Adrenal gland (tissue), 5 donors: Measurements from ENCODE around the gene SELENBP1.

Source experiments
- POLR2A ChIP-seq, 2 donors: fragments of 450-650 bp; IDR thresholded peaks; one replicate each; pipeline ENCODE4 v1.6.1; 2017; ENCODE audit warnings: antibody characterized with exemption in 2 of 2, mild to moderate bottlenecking in 2 of 2, moderate library complexity in 1 of 2
- TF ChIP-seq, protein P1 (sequence below), 6 experiments: fragments of 450-650 bp in 4 of 6; fragments of 200-600 bp in 2 of 6; sonication (generic) in 1 of 6; IDR thresholded peaks; 1 replicate in 5 of 6; 2 replicates in 1 of 6; pipeline versions ENCODE4 v1.5.1 to v1.8.0; 2016 to 2021; ENCODE audit warnings: antibody characterized with exemption in 6 of 6, mild to moderate bottlenecking in 2 of 6, moderate library complexity in 1 of 6
- donor health status: DM: no; HTN: no; CAD: no.

DNA sequence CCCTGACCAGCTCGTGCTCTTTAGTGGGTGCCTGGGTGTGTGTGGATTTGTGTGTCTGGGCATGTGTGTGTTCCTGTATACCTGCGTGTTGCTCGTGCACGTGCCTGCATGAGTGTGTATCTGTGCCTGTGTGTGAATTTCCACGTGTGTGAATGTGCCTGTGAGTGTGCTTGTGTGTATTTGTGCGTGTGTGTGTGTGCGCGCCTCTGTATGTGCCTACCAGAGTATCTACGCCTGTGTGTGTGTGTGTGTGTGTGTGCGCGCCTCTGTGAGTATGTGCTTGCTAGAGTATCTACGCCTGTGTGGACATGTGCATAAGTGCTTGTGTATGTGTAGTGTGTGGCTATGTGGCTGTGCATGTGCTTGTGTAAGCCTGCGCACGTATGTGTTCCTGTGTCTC is 691 bp upstream of the SELENBP1 start:
- TF ChIP-seq, protein P1, sequence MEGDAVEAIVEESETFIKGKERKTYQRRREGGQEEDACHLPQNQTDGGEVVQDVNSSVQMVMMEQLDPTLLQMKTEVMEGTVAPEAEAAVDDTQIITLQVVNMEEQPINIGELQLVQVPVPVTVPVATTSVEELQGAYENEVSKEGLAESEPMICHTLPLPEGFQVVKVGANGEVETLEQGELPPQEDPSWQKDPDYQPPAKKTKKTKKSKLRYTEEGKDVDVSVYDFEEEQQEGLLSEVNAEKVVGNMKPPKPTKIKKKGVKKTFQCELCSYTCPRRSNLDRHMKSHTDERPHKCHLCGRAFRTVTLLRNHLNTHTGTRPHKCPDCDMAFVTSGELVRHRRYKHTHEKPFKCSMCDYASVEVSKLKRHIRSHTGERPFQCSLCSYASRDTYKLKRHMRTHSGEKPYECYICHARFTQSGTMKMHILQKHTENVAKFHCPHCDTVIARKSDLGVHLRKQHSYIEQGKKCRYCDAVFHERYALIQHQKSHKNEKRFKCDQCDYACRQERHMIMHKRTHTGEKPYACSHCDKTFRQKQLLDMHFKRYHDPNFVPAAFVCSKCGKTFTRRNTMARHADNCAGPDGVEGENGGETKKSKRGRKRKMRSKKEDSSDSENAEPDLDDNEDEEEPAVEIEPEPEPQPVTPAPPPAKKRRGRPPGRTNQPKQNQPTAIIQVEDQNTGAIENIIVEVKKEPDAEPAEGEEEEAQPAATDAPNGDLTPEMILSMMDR (IDR thresholded peaks at IDR 0.05), result no peak
- no peak for TF ChIP-seq POLR2A (IDR thresholded peaks at IDR 0.05)
